ENCODE results near the gene C1orf52.
A peak's percentile ranks its signal among the peaks of the same experiment; 100 is the strongest.

The C1orf52 gene

DNA sequence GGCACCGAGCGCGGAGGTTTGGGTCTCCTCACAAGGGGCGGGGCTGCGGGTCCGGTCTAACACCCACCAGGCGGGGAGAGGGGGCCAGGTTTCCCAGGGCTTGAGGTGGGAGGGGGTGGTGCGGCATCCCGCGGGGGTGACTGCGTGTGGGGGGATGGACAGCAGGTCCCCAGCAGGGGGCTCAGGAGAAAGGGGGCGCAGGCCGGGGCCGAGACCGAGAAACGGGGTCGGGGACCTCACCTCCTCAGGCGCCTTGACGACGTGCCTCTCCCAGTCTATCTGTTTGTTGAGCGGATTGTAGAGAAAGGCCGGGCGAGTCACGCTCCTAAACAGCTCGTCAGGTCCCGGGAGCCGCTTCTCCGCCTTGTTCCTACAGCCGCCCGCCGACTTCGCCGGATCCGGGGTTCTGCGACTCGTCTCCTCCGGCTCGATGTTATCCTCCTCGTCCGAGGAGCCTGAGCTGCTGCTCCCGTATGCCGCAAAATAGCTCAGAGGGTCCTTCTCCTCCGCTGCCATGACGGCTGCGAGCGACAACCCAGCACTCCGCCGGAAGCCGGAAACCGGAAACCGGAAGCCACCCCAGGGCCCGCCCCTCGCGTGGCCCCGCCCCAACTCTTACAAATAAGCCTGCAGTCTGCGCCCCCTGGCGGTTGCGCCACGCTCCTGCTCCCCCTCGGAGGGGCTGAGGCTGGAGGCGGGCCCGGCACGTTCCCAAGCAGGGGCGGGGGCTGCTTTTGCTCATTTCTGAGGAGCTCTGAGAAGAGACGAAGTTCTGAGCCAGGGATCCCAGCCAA lies at the start of gene C1orf52:
TSS of gene C1orf52 (minus strand) at position 545 of the 794 bp plus-strand sequence. CDS start at position 516, 29 bp downstream.
- DNase-seq (ENCODE audit: low read depth), result peak; percentile 99

GRCh38 chr1:85308833-85309350 lies 49.4 kb upstream of the C1orf52 start:
- no peak for DNase-seq (ENCODE audit: low read depth)

DNA sequence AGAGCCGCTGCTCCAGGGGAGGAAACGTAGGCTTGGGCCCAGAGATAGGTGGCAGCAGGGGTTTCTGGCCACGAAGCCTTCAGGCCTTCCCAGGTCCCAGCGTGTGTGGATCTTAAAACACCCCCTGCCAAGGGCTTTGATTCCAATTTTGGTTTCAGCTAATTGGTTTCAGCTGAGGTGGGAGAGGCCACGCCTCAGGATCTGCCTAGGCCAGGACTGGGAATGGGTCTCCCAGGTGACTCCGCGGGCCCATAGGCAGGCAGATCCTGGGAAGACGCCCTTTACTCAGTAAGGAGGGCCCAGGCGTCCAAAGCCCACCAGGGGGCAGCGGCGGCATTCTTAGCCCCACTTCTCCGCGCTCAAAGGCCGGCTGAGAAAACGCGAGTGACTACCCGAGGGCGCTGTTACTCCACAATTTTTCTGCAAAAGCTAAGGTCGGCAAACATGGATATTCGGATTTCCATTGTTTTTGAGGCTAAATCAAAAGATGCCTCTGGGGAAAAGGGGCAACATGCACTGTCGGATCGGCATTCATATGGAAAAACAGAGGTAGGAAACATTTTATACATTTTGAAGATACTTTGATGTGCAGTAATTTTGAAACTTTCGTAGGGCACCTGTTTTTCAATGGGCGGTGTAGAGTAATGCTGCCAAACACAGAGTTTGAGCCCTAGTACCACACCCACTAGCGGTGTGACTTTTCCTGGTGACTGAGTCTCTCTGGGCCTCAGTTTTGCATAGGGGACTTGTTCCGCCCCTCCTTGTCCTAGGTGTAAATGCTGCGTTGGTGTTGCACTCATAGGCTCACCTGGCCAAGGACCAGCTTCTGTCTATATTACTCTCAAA lies 48.7 kb upstream of the C1orf52 start:
- DNase-seq (ENCODE audit: low read depth), result peak; percentile 52

GRCh38 chr1:85306236-85306635 lies 46.8 kb upstream of the C1orf52 start:
- no peak for DNase-seq (ENCODE audit: low read depth)

DNA sequence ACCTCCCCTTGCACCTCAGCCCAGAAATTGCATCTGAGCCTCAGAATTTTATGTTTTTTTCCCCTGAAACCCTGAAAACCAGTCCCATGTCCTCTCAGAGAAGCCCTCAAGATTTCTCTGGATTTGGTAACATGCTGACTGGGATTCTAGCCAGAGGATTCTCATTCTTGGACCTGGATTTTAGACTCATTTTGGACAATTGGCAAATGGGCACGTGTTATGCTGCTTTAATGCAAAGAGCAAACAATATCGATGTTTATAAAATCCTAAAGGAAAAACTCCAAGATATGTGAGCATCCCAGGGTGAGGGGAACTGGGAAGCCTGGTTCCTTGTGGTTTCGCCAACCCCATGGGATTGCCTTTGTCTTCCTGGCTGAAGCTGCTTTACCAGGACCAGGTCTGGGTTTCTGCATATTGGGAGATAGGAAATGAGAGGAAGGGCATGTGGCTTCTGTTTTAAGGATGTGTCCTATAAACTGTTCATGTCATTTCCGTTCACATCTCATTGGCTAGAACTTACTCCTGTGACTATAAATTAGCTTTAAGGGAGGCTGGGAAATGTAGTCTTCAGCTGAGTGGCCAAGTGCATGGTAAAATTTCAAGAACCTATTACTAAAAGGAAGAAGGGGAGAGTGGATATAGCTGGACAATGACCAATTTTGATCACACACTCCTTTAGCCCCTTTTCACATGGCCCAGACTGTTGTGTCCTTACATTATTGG lies 44.1 kb upstream of the C1orf52 start:
- DNase-seq (ENCODE audit: low read depth), result no peak

- DNase-seq (ENCODE audit: low read depth), result no peak
Measured at GRCh38 chr1:85300140-85300539, 40.7 kb upstream of the C1orf52 start.

DNA sequence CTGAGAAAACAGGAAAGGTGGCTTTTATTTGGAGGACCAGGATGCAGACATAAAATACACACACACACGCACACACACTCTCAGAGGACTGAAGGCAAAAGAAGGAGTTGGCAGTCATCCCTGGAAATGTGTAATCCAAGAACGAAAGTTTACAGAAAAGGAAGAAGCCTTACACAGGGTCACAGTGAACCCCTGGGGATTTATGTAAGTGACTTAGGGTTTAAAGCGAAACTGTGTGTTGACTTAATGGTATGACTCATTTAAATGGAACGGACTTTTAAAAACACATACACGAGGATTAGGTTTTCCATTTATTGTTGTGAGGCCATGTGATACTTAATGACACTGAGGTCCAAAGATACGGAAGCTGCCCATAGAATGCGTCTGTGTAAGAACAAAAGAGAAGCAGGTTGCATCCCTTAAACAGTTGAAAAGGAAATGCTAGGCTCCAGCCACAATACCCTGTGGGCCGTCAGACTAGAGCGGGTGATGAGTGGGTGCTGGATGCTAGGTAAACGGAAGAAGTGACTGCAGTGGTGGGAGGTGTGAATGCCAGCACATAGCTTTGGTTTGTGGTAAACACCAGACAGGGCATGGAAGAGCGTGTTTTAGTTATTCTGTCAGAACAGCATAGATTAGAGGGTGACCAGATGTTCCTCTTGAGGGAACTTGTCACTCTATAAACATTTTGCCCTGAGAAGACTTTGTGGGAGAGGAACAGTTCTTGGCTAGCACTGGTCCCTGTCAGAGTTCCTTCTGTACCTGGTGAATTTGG lies 38.6 kb upstream of the C1orf52 start:
- DNase-seq (ENCODE audit: low read depth), result peak; percentile 16

DNA sequence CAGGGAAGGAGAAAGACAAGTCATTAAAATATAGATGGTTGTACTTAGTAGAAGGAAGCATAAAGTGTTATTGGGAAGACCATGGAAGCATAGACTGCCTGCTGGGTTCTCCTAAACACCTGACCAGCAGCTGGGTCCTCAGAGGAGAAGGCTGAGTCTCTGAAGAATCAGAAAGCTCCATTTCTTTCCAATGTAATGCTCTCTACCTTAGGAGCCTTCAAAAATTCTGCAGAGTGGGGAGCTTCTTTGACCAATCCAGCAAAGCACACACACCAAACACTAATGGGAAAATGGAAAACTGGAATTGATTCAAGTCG lies 38.0 kb upstream of the C1orf52 start:
- DNase-seq (ENCODE audit: low read depth), result no peak

DNA sequence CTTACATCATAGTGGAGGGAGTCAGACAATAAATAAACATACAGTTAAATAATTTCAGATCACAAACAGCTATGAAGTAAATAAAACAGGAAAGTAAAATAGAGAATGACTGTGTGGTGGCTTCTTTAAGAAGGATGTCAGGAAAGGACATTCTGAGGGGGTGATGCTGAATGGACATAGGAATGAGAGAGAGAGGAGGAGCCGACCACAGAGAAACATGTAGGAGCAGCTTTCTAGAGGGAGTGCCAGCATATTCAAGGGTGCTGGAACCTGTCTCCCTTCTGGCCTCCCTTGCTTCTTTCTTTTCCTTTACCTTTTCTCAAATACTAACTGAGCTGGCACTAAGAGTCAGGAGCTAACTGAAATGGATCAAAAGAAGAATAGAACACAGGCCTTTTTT lies 37.5 kb upstream of the C1orf52 start:
- DNase-seq (ENCODE audit: low read depth), result no peak

DNA sequence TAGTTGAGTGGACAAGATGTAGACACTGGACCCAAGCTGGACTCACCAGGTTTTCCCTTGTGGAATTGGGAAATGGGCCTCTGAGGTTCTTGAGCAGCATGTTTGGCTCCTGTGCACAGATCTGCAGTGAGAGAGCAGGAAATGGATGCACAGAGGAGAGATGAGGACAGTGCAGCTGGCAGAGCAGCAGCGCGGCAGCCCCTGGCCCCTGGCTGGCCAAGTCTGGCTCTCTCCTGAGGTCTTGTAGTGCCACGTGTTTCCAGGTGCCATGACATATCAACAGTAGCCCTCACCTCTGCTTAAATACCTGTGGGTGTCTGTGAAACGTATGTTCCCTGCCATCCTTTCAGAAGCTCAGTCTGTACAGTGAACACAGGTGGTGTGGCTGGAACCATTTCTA lies 36.2 kb upstream of the C1orf52 start:
- DNase-seq (ENCODE audit: low read depth), result no peak

DNA sequence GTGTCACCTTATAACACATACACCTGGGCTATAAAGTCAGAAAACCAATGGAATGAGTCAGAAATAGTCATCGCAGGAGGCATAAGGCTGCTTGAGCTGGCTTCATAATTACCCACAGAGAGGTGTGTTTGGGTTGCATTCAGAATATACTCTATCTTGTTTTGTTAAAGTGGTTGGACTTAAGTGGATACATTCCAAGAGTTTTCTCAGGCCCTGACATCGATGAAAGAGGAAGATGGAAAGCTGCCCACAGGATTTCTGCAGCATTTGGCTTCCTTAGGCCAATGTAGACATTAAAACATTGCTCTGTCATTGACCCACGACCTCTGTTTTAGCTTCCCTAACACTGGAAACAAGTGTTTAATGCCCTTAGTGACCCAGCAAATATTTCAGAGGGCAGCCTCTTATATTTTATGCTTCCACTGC lies 35.6 kb upstream of the C1orf52 start:
- DNase-seq (ENCODE audit: low read depth), result no peak

GRCh38 chr1:85290826-85291225 lies 31.4 kb upstream of the C1orf52 start:
- no peak for DNase-seq (ENCODE audit: low read depth)

- no peak for DNase-seq (ENCODE audit: low read depth)
Measured at GRCh38 chr1:85289848-85290335, 30.4 kb upstream of the C1orf52 start.

GRCh38 chr1:85289207-85289847 lies 29.9 kb upstream of the C1orf52 start:
- no peak for DNase-seq (ENCODE audit: low read depth)

DNA sequence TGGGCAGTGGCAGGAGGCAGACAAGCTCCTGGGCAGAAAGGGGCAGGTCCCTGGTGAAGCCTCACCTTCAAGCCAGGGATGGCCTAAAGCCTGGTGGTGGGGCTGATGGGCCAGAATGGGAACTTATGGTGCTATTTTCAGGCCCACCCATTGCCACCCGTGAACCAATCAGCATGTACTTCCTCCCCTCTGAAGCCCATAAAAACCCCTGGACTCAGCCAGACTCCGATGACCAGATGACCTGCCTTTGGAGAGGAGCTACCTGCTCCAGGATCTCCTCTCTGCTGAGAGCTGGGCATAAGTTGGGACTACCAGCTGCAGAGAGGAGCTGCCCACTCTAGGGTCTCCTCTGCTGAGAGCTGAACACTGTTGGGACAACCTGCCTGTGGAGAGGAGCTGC lies 24.7 kb upstream of the C1orf52 start:
- DNase-seq (ENCODE audit: low read depth), result no peak

DNA sequence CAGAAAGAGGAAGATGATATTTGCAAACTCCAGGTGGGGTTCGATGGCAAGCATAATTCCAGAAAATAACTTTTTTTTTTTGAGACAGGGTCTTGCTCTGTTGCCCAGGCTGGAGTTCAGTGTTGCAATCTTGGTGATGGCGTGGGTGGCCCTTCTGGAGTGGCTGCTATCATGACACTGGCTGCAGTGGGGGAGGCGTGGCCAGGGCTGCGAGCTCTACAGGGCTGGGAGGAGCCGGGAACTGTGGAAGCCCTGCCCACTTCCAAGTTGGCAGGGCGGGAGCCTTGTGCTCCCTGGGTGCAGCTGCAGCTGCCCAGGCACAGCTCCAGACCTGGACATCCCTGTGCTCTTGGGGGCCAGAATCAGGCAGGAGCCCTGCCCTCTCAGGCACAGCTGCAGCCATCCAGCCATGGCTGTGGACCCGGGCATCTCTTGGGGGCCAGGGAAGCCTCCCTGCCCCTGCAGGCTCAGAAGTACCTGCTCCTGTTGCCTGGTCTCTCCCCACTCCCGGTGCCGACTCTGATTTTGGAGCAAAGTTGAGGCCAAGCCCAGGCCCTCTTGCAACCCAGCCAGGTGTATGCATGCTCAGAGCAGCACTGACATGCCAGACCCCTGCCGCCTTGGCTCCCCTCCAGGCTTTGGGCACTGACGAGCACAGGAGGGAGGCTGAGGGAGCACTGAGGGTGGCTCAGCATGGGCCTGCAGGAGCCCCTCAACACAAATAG lies 24.2 kb upstream of the C1orf52 start:
- no peak for DNase-seq (ENCODE audit: low read depth)

- no peak for DNase-seq (ENCODE audit: low read depth)
Measured at GRCh38 chr1:85282424-85282823, 23.0 kb upstream of the C1orf52 start.

GRCh38 chr1:85280636-85281035 lies 21.2 kb upstream of the C1orf52 start:
- DNase-seq (ENCODE audit: low read depth), result no peak

- DNase-seq (ENCODE audit: low read depth), result no peak
Measured at GRCh38 chr1:85279458-85280080, 20.1 kb upstream of the C1orf52 start.

DNA sequence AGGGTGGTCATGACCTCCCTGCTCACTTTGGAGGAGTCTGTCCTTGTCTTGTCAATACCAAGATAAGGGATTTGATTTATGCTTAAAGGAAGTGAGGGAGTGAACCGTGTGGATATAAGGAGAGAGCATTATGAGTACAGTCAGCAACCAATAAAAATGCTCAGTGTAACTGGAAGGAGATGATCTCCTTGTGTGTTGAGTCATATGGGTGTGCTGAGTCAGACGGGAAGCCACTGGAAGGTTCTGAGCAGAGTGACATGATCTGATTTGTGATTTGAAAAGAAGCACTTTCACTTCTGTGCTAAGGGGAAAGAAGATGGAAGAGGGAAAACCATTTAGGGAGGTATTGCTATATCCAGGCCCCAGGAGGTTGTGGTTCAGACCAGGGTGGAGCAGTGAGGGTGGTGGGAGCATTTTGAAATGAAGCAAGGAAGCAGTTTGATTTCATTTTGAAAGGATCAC lies 19.4 kb upstream of the C1orf52 start:
- no peak for DNase-seq (ENCODE audit: low read depth)
